HepG2 (cell line): Measurements from ENCODE around the gene UCHL3. TPM values are rescaled to one million over a fixed set of nuclear protein-coding genes. Genes with fewer than 3 reads are reported as not detected.

Experiments used
- KIAA2018 ChIP-seq: sonication (generic); formaldehyde crosslinking; IDR thresholded peaks from 2 replicates; pipeline ENCODE4 v1.5.0; 2020; ENCODE audit warnings: mild to moderate bottlenecking, missing genetic modification reagents, borderline replicate concordance
- MAFF ChIP-seq: IDR thresholded peaks from 2 replicates; pipeline ENCODE4 v1.6.1; 2011; ENCODE audit warnings: low read depth, low read length, improper control_type of control experiment
- NCOR1 ChIP-seq: fragments of 200-600 bp; sonication (generic); IDR thresholded peaks from 2 replicates; pipeline ENCODE4 v1.7.0; 2017; ENCODE audit warnings: antibody characterized with exemption, low read length, borderline replicate concordance
- REL ChIP-seq: sonication (generic); formaldehyde crosslinking; conservative IDR thresholded peaks from 2 replicates; pipeline ENCODE4 v1.8.0; 2022; ENCODE audit warnings: mild to moderate bottlenecking, missing genetic modification reagents, moderate library complexity
- polyA plus RNA-seq, 8 experiments: library from polyadenylated mRNA; depleted of rRNA in 3 of 8; stranded (reverse) in 7 of 8; unstranded in 1 of 8; fragments of >200 nt; fragmentation: Illumina TruSeq in 4 of 8; extraction: Trizol in 4 of 8; gene quantifications; 2 replicates each; pipeline versions ENCODE4 v1.2.1 to v1.2.3, GENCODE V29; 2011 to 2016; ENCODE audit warnings: low read depth in 4 of 8, missing spikeins in 1 of 8, mixed read lengths in 1 of 8; ENCODE audit not compliant: insufficient read depth in 1 of 8
- total RNA-seq, 5 experiments: library from RNA; depleted of rRNA; stranded (reverse); fragments of >200 nt; fragmentation: Illumina TruSeq; extraction: Trizol; gene quantifications; 2 replicates each; pipeline ENCODE4 v1.2.3, GENCODE V29; 2016; ENCODE audit warnings: low read depth in 1 of 5

UCHL3 gene
- total and polyA plus RNA-seq, 2 of the 13 experiments (the other 11 are each of a cell fraction or from before 2014, with no cell fraction given), result 36.2 to 93.3 TPM

DNA sequence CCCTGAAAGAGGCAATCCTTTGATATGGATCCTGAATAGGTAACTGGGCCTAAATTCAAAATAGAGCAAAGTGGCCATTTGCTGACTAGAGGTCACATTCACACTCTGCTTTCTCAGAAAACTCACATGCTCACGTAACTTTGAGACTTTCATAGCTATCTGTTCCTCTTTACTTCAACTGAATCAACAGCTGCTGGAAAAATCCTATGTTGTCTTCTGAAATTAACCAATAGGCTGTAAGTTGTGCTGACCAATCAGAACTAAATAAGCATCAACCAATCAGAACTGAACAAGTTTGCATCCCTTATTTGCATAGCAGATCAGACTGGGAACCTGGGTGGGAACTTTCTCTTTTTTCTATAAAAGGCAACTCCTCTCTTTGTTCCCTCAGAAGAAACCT, 43.6 kb upstream of the UCHL3 start (continued):
- TF ChIP-seq KIAA2018 (CRISPR knock-in tag) (no peak), REL (CRISPR knock-in tag) (no peak), NCOR1 (no peak), MAFF (no peak)
